A549 (cell line): Measurements from ENCODE around the gene KCNH8. TPM values are rescaled to one million over a fixed set of nuclear protein-coding genes. Genes with fewer than 3 reads are reported as not detected.
A peak's percentile ranks its signal among the peaks of the same experiment; 100 is the strongest.

Experiments used
- ATAC-seq, 2 experiments: fragments of 200-7000 bp in 1 of 2; fragments of >200 bp in 1 of 2; cut with Nextera tagmentation in 1 of 2; cut with Tn5 transposase in 1 of 2; 3 replicates each; pipeline versions ENCODE4 v1.8.0 to v1.9.1; 2018 to 2020; ENCODE audit warnings: mild to moderate bottlenecking in 1 of 2, moderate library complexity in 1 of 2
- CTCF ChIA-PET: fragments of 300-600 bp; sonication (Branson Sonifier 250); formaldehyde crosslinking; extraction: SDS; loops from one replicate; lab custom pipeline; 2021; ENCODE audit warnings: antibody characterized with exemption, inconsistent platforms; lab: Yijun Ruan, JAX
- POLR2A ChIA-PET: fragments of 350-600 bp; formaldehyde crosslinking; extraction: SDS; loops from one replicate; lab custom pipeline; 2021; ENCODE audit warnings: antibody characterized with exemption, inconsistent platforms; lab: Yijun Ruan, JAX
- DNase-seq, 2 experiments: peaks; one replicate each; pipeline versions ENCODE4 v3.0.0 to v3.0.0-alpha.2; 2011 to 2016; ENCODE audit warnings: low read depth in 1 of 2, low spot score in 1 of 2
- FAIRE-seq: peaks from 2 replicates; lab custom pipeline; 2011; peaks lifted over from hg19 to GRCh38; lab: Jason Lieb, UNC
- H3K27ac ChIP-seq, 2 experiments: fragments of >200 bp; sonication (Bioruptor Twin); formaldehyde crosslinking; 3 replicates each; pipeline ENCODE4 v1.5.1; 2016 to 2017
- H3K4me1 ChIP-seq: fragments of >200 bp; sonication (Bioruptor Twin); formaldehyde crosslinking; 3 replicates; pipeline ENCODE4 v1.6.1; 2016
- H3K4me2 ChIP-seq: fragments of >200 bp; sonication (Bioruptor Twin); formaldehyde crosslinking; 3 replicates; pipeline ENCODE4 v1.6.1; 2016
- H3K4me3 ChIP-seq: fragments of >200 bp; sonication (Bioruptor Twin); formaldehyde crosslinking; 3 replicates; pipeline ENCODE4 v1.5.1; 2016
- H3K9me3 ChIP-seq: fragments of >200 bp; sonication (Bioruptor Twin); formaldehyde crosslinking; 3 replicates; pipeline ENCODE4 v1.6.1; 2016
- CEBPB ChIP-seq, 2 experiments: fragments of >200 bp in 1 of 2; sonication (Bioruptor Twin) in 1 of 2; formaldehyde crosslinking in 1 of 2; IDR thresholded peaks; 2 replicates each; pipeline ENCODE4 v1.6.1; 2012 to 2016
- EHMT2 ChIP-seq: fragments of 200-600 bp; sonication (generic); IDR thresholded peaks from 2 replicates; pipeline ENCODE4 v1.6.1; 2016; ENCODE audit warnings: antibody characterized with exemption, low read depth, mild to moderate bottlenecking, moderate library complexity
- HDAC2 ChIP-seq: fragments of 200-600 bp; sonication (generic); IDR thresholded peaks from 2 replicates; pipeline ENCODE4 v1.6.1; 2016
- HEYL ChIP-seq: fragments of 250-450 bp; sonication (Bioruptor Pico); IDR thresholded peaks from 2 replicates; pipeline ENCODE4 v1.8.0; 2021; ENCODE audit warnings: mild to moderate bottlenecking, moderate library complexity
- HOXA7 ChIP-seq: fragments of 250-450 bp; sonication (Bioruptor Pico); IDR thresholded peaks from 2 replicates; pipeline ENCODE4 v1.5.0; 2020; ENCODE audit warnings: mild to moderate bottlenecking, moderate library complexity
- MAZ ChIP-seq: fragments of 150-350 bp; IDR thresholded peaks from 2 replicates; pipeline ENCODE4 v1.6.1; 2014; ENCODE audit warnings: antibody characterized with exemption, low read depth, low read length, borderline replicate concordance
- RAD21 ChIP-seq, 2 experiments: fragments of >200 bp in 1 of 2; sonication (Bioruptor Twin) in 1 of 2; formaldehyde crosslinking in 1 of 2; IDR thresholded peaks in 1 of 2; conservative IDR thresholded peaks in 1 of 2; 2 replicates in 1 of 2; 3 replicates in 1 of 2; pipeline ENCODE4 v1.6.1; 2012 to 2018; ENCODE audit warnings: inconsistent platforms in 1 of 2
- RCOR1 ChIP-seq: fragments of 150-350 bp; IDR thresholded peaks from 2 replicates; pipeline ENCODE4 v1.6.1; 2014; ENCODE audit warnings: antibody characterized with exemption, low read length, low read depth
- RFX5 ChIP-seq: fragments of 450-650 bp; IDR thresholded peaks from 2 replicates; pipeline ENCODE4 v1.7.1; 2014; ENCODE audit warnings: antibody characterized with exemption, mild to moderate bottlenecking, moderate library complexity
- RNF2 ChIP-seq: fragments of 200-600 bp; sonication (generic); IDR thresholded peaks from 2 replicates; pipeline ENCODE4 v1.6.1; 2016; ENCODE audit warnings: low read depth, mild to moderate bottlenecking, antibody characterized with exemption, moderate library complexity, borderline replicate concordance
- SREBF2 ChIP-seq: fragments of 450-650 bp; IDR thresholded peaks from 2 replicates; pipeline ENCODE4 v1.6.1; 2014; ENCODE audit warnings: mild to moderate bottlenecking, moderate library complexity
- TFCP2L1 ChIP-seq: fragments of 250-450 bp; sonication (Bioruptor Pico); IDR thresholded peaks from 2 replicates; pipeline ENCODE4 v1.5.0; 2021; ENCODE audit warnings: mild to moderate bottlenecking
- ZSCAN20 ChIP-seq: fragments of 250-450 bp; sonication (Bioruptor Pico); IDR thresholded peaks from 2 replicates; pipeline ENCODE4 v1.8.0; 2022; ENCODE audit warnings: mild to moderate bottlenecking, moderate library complexity
- WGBS: methylation state at CpG from one replicate; pipeline ENCODE4 v1.1.6; 2017; ENCODE audit errors: missing lambda C conversion rate; 5-methylcytosine and 5-hydroxymethylcytosine counted together
- polyA plus RNA-seq, 4 experiments: library from polyadenylated mRNA; depleted of rRNA in 3 of 4; stranded (reverse); fragments of >200 nt; fragmentation: RNase III in 1 of 4; extraction: RNeasy Plus Mini Kit Qiagen cat#74134 plus additional on column Dnase treatment in 1 of 4; gene quantifications; 2 replicates in 3 of 4; 3 replicates in 1 of 4; pipeline ENCODE4 v1.2.3, GENCODE V29; 2011 to 2017
- TF ChIP-seq, protein P1 (sequence below): fragments of 450-650 bp; IDR thresholded peaks from 2 replicates; pipeline ENCODE4 v1.6.1; 2014; ENCODE audit warnings: antibody characterized with exemption
- TF ChIP-seq, protein P2 (sequence below): fragments of 150-350 bp; IDR thresholded peaks from 2 replicates; pipeline ENCODE4 v1.6.1; 2014; ENCODE audit warnings: low read depth, mild to moderate bottlenecking, low read length
- TF ChIP-seq, protein P3 (sequence below): fragments of >200 bp; sonication (Bioruptor Twin); formaldehyde crosslinking; IDR thresholded peaks from 3 replicates; pipeline ENCODE4 v1.6.1; 2016
- TF ChIP-seq, protein P4 (sequence below): fragments of >200 bp; sonication (Bioruptor Twin); formaldehyde crosslinking; IDR thresholded peaks from 2 replicates; pipeline ENCODE4 v1.6.1; 2016
- TF ChIP-seq, protein P5 (sequence below): fragments of 200-600 bp; sonication (generic); IDR thresholded peaks from 2 replicates; pipeline ENCODE4 v1.6.1; 2016; ENCODE audit warnings: antibody characterized with exemption, mild to moderate bottlenecking, moderate library complexity

The KCNH8 gene
- polyA plus RNA-seq, 2 of the 4 experiments (the other 2 are of a cell fraction) = 0.03 TPM; not detected in 1

DNA sequence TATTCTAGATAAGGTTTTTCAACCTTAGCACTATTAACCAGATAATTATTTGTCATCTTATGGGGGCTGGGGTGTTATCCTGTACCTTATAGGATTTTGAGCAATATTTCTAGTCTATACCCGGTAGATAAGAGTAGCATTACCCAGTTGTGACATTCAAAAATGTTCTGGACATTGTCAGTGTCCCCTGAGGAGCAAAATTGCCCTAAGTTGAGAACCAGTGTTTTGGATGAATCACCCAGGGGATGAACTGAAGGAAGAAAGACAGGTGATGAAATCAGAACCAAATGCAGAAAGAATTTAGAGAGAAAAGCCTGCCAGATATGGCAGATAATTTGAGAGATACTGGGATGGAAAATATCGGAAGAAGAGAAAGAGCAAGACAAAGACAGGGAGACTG lies 58.2 kb downstream of the KCNH8 start:
- no peaks in the 10 kb centered on the region for H3K4me1 ChIP-seq
- ATAC-seq = no peak
- H3K27ac ChIP-seq = no peak overlapping the region
- no peaks in the 10 kb centered on the region for H3K9me3 ChIP-seq
- WGBS = 13% methylated on average over 2 of the region's 2 CpGs
- ChIA-PET CTCF (no interaction called here), POLR2A (no interaction called here)
- no peak for DNase-seq
- TF ChIP-seq ZSCAN20 (no peak), SREBF2 (no peak), MAZ (no peak), HEYL (CRISPR knock-in tag) (no peak), RCOR1 (no peak), CEBPB (IDR thresholded peaks at IDR 0.05) (no peak), EHMT2 (no peak), TFCP2L1 (CRISPR knock-in tag) (no peak), HOXA7 (CRISPR knock-in tag) (no peak), RNF2 (no peak), HDAC2 (no peak)
- TF ChIP-seq, protein P1, sequence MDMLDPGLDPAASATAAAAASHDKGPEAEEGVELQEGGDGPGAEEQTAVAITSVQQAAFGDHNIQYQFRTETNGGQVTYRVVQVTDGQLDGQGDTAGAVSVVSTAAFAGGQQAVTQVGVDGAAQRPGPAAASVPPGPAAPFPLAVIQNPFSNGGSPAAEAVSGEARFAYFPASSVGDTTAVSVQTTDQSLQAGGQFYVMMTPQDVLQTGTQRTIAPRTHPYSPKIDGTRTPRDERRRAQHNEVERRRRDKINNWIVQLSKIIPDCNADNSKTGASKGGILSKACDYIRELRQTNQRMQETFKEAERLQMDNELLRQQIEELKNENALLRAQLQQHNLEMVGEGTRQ = no peak
- TF ChIP-seq, protein P2, sequence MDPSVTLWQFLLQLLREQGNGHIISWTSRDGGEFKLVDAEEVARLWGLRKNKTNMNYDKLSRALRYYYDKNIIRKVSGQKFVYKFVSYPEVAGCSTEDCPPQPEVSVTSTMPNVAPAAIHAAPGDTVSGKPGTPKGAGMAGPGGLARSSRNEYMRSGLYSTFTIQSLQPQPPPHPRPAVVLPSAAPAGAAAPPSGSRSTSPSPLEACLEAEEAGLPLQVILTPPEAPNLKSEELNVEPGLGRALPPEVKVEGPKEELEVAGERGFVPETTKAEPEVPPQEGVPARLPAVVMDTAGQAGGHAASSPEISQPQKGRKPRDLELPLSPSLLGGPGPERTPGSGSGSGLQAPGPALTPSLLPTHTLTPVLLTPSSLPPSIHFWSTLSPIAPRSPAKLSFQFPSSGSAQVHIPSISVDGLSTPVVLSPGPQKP = no peak
- TF ChIP-seq, protein P3, sequence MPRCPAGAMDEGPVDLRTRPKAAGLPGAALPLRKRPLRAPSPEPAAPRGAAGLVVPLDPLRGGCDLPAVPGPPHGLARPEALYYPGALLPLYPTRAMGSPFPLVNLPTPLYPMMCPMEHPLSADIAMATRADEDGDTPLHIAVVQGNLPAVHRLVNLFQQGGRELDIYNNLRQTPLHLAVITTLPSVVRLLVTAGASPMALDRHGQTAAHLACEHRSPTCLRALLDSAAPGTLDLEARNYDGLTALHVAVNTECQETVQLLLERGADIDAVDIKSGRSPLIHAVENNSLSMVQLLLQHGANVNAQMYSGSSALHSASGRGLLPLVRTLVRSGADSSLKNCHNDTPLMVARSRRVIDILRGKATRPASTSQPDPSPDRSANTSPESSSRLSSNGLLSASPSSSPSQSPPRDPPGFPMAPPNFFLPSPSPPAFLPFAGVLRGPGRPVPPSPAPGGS = no peak
- TF ChIP-seq, protein P4, sequence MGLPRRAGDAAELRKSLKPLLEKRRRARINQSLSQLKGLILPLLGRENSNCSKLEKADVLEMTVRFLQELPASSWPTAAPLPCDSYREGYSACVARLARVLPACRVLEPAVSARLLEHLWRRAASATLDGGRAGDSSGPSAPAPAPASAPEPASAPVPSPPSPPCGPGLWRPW = no peak
- TF ChIP-seq, protein P5, sequence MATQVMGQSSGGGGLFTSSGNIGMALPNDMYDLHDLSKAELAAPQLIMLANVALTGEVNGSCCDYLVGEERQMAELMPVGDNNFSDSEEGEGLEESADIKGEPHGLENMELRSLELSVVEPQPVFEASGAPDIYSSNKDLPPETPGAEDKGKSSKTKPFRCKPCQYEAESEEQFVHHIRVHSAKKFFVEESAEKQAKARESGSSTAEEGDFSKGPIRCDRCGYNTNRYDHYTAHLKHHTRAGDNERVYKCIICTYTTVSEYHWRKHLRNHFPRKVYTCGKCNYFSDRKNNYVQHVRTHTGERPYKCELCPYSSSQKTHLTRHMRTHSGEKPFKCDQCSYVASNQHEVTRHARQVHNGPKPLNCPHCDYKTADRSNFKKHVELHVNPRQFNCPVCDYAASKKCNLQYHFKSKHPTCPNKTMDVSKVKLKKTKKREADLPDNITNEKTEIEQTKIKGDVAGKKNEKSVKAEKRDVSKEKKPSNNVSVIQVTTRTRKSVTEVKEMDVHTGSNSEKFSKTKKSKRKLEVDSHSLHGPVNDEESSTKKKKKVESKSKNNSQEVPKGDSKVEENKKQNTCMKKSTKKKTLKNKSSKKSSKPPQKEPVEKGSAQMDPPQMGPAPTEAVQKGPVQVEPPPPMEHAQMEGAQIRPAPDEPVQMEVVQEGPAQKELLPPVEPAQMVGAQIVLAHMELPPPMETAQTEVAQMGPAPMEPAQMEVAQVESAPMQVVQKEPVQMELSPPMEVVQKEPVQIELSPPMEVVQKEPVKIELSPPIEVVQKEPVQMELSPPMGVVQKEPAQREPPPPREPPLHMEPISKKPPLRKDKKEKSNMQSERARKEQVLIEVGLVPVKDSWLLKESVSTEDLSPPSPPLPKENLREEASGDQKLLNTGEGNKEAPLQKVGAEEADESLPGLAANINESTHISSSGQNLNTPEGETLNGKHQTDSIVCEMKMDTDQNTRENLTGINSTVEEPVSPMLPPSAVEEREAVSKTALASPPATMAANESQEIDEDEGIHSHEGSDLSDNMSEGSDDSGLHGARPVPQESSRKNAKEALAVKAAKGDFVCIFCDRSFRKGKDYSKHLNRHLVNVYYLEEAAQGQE = no peak
- no peak overlapping the region for H3K4me3 ChIP-seq
- H3K4me2 ChIP-seq = no peak overlapping the region
- no peak for FAIRE-seq

DNA sequence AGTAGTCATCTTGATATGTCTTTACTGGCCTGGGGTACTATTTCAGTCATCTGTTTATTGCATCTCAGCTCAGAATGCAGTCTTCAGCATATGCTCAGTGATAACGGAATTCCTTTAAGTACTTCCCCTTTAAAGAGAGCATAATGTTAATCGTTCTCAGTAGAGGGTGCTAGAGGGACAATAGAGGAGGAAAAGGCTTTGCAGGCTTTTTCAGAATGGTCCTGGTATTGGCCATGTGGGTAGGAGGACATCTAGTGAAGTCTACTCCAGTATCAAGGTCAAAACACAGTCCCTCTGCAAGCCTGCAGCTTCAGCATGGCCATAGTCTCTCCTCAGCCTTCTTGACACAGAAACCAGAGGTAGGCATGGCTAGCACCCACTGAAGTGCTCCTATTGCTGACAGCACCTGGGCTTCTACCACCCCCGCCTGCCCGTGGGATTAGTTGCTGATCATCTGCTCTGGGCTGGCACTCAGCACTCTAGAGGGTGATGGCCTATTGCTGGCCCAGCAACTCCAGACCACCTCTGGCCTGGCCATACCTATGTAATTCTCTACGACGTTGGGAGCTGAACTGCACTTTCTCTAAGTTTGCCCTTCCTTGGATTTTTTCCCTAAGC lies 65.4 kb downstream of the KCNH8 start:
- Histone ChIP-seq H3K9me3 (no peaks in the 10 kb centered on the region), H3K4me2 (no peak overlapping the region), H3K4me3 (no peak overlapping the region), H3K27ac (no peak overlapping the region), H3K4me1 (no peaks in the 10 kb centered on the region)
- ATAC-seq (peak in 1 of 2 experiments; percentile 53; a peak in 2 of 6 replicates), FAIRE-seq (no peak), DNase-seq (peak in 1 of 2 experiments; percentile 17)
- TF ChIP-seq RFX5 (no peak), RAD21 (conservative IDR thresholded peaks at IDR 0.05 in 1 of 2, IDR thresholded peaks at IDR 0.05 in 1 of 2) (peak in 1 of 2 experiments; percentile 18; a peak in 2 of 5 replicates)
- 16% methylated on average over 6 of the region's 6 CpGs for WGBS
- ChIA-PET CTCF (no interaction called here), POLR2A (no interaction called here)
